ENCODE data around the gene ANK2. TPM values are rescaled to one million over a fixed set of nuclear protein-coding genes. Genes with fewer than 3 reads are reported as not detected.

The ANK2 gene
- total and polyA plus RNA-seq, 7 experiments from 2014 or later: 1.1 to 2.0 TPM; not detected in 5

- DNase-seq (no peak), ATAC-seq (no peak)
- Histone ChIP-seq H3K27me3 (ENCODE audit: control insufficient read depth in 2 of 2, insufficient read depth in 2 of 2, low read length in 2 of 2) (no peaks in the 10 kb centered on the region), H3K4me3 (ENCODE audit: low read length) (no peak overlapping the region), H3K4me1 (ENCODE audit: control insufficient read depth in 2 of 2, insufficient read depth in 2 of 2, low read length in 2 of 2) (no peaks in the 10 kb centered on the region), H3K27ac (ENCODE audit: low read depth, low read length) (no peak overlapping the region), H3K36me3 (ENCODE audit: control insufficient read depth in 2 of 3, insufficient read depth in 3 of 3, low read length in 3 of 3) (no peaks in the 10 kb centered on the region), H3K9me3 (ENCODE audit: control insufficient read depth in 2 of 3, low read length in 3 of 3) (no peaks in the 10 kb centered on the region)
- Mint-ChIP-seq H3K27ac (no peak overlapping the region), H3K36me3 (no peaks in the 10 kb centered on the region), H3K4me3 (no peak overlapping the region), H3K27me3 (peaks cover 0 to 18% (median 3%) of the 10 kb centered on the region in 5 donors), H3K4me1 (no peaks in the 10 kb centered on the region), H3K9me3 (no peaks in the 10 kb centered on the region)
- ChIA-PET CTCF (no interaction called here), POLR2A (no interaction called here)
- intact Hi-C loops (cut with micrococcal nuclease): no loop called here
These were observed 33.9 kb downstream of the ANK2 start for GRCh38 chr4:113083346-113083745.

- Mint-ChIP-seq H3K36me3 (no peaks in the 10 kb centered on the region), H3K27ac (no peak overlapping the region), H3K9me3 (no peaks in the 10 kb centered on the region), H3K4me3 (no peak overlapping the region), H3K27me3 (peaks cover 0 to 11% (median 3%) of the 10 kb centered on the region in 5 donors), H3K4me1 (no peaks in the 10 kb centered on the region)
- Histone ChIP-seq H3K27me3 (ENCODE audit: control insufficient read depth in 2 of 2, insufficient read depth in 2 of 2, low read length in 2 of 2) (no peaks in the 10 kb centered on the region), H3K36me3 (ENCODE audit: control insufficient read depth in 2 of 3, insufficient read depth in 3 of 3, low read length in 3 of 3) (no peaks in the 10 kb centered on the region), H3K4me3 (ENCODE audit: low read length) (no peak overlapping the region), H3K27ac (ENCODE audit: low read depth, low read length) (no peak overlapping the region), H3K9me3 (ENCODE audit: control insufficient read depth in 2 of 3, low read length in 3 of 3) (no peaks in the 10 kb centered on the region), H3K4me1 (ENCODE audit: control insufficient read depth in 2 of 2, insufficient read depth in 2 of 2, low read length in 2 of 2) (no peaks in the 10 kb centered on the region)
- ATAC-seq (no peak), DNase-seq (no peak)
- ChIA-PET CTCF (no interaction called here), POLR2A (no interaction called here)
- intact Hi-C loops (cut with micrococcal nuclease): no loop called here
These were observed 36.8 kb downstream of the ANK2 start for GRCh38 chr4:113086172-113086695.

GRCh38 chr4:113088050-113088449 lies 38.6 kb downstream of the ANK2 start:
- Histone ChIP-seq H3K36me3 (ENCODE audit: control insufficient read depth in 2 of 3, insufficient read depth in 3 of 3, low read length in 3 of 3) (no peaks in the 10 kb centered on the region), H3K4me3 (ENCODE audit: low read length) (no peak overlapping the region), H3K27ac (ENCODE audit: low read depth, low read length) (no peak overlapping the region), H3K27me3 (ENCODE audit: control insufficient read depth in 2 of 2, insufficient read depth in 2 of 2, low read length in 2 of 2) (no peaks in the 10 kb centered on the region), H3K4me1 (ENCODE audit: control insufficient read depth in 2 of 2, insufficient read depth in 2 of 2, low read length in 2 of 2) (no peaks in the 10 kb centered on the region), H3K9me3 (ENCODE audit: control insufficient read depth in 2 of 3, low read length in 3 of 3) (no peaks in the 10 kb centered on the region)
- no peak for ATAC-seq
- no peak for DNase-seq
- POLR2A ChIA-PET: no interaction called here
- H3K27me3 Mint-ChIP-seq: peaks cover 0 to 11% (median 3%) of the 10 kb centered on the region in 5 donors
- no peaks in the 10 kb centered on the region for H3K4me1 Mint-ChIP-seq
- intact Hi-C loops (cut with micrococcal nuclease): no loop called here
- no peaks in the 10 kb centered on the region for H3K36me3 Mint-ChIP-seq
- CTCF ChIA-PET: no interaction called here
- H3K4me3 Mint-ChIP-seq: no peak overlapping the region
- H3K9me3 Mint-ChIP-seq: no peaks in the 10 kb centered on the region
- H3K27ac Mint-ChIP-seq: no peak overlapping the region

GRCh38 chr4:113090954-113091353 lies 41.5 kb downstream of the ANK2 start:
- Mint-ChIP-seq H3K36me3 (no peaks in the 10 kb centered on the region), H3K27ac (no peak overlapping the region), H3K27me3 (peaks cover 0 to 6% (median 5%) of the 10 kb centered on the region in 5 donors), H3K9me3 (no peaks in the 10 kb centered on the region), H3K4me1 (peaks cover 0 to 1% (median 0%) of the 10 kb centered on the region in 7 donors), H3K4me3 (no peak overlapping the region)
- DNase-seq (no peak), ATAC-seq (no peak)
- no peaks in the 10 kb centered on the region for H3K9me3 ChIP-seq (ENCODE audit: control insufficient read depth in 2 of 3, low read length in 3 of 3)
- ChIA-PET CTCF (interaction anchor here (0.6 kb wide), 1 partner anchor 13 kb away, joined by 3 read pairs; no protein-coding TSS in a partner anchor), POLR2A (no interaction called here)
- no peak overlapping the region for H3K27ac ChIP-seq (ENCODE audit: low read depth, low read length)
- no peaks in the 10 kb centered on the region for H3K4me1 ChIP-seq (ENCODE audit: control insufficient read depth in 2 of 2, insufficient read depth in 2 of 2, low read length in 2 of 2)
- intact Hi-C loops (cut with micrococcal nuclease): no loop called here
- H3K4me3 ChIP-seq (ENCODE audit: low read length): no peak overlapping the region
- H3K27me3 ChIP-seq (ENCODE audit: control insufficient read depth in 2 of 2, insufficient read depth in 2 of 2, low read length in 2 of 2): no peaks in the 10 kb centered on the region
- H3K36me3 ChIP-seq (ENCODE audit: control insufficient read depth in 2 of 3, insufficient read depth in 3 of 3, low read length in 3 of 3): no peaks in the 10 kb centered on the region

- H3K4me1 Mint-ChIP-seq: peaks cover 0 to 1% (median 0%) of the 10 kb centered on the region in 7 donors
- Histone ChIP-seq H3K27ac (ENCODE audit: low read depth, low read length) (no peak overlapping the region), H3K4me1 (ENCODE audit: control insufficient read depth in 2 of 2, insufficient read depth in 2 of 2, low read length in 2 of 2) (no peaks in the 10 kb centered on the region), H3K36me3 (ENCODE audit: control insufficient read depth in 2 of 3, insufficient read depth in 3 of 3, low read length in 3 of 3) (no peaks in the 10 kb centered on the region), H3K9me3 (ENCODE audit: control insufficient read depth in 2 of 3, low read length in 3 of 3) (no peaks in the 10 kb centered on the region), H3K27me3 (ENCODE audit: control insufficient read depth in 2 of 2, insufficient read depth in 2 of 2, low read length in 2 of 2) (no peaks in the 10 kb centered on the region), H3K4me3 (ENCODE audit: low read length) (no peak overlapping the region)
- intact Hi-C loops (cut with micrococcal nuclease): no loop called here
- ChIA-PET POLR2A (no interaction called here), CTCF (no interaction called here)
- DNase-seq: no peak
- no peaks in the 10 kb centered on the region for H3K9me3 Mint-ChIP-seq
- H3K36me3 Mint-ChIP-seq: no peaks in the 10 kb centered on the region
- ATAC-seq: no peak
- H3K4me3 Mint-ChIP-seq: no peak overlapping the region
- peaks cover 0 to 11% (median 2%) of the 10 kb centered on the region in 5 donors for H3K27me3 Mint-ChIP-seq
- H3K27ac Mint-ChIP-seq: no peak overlapping the region
These were observed 44.9 kb downstream of the ANK2 start for GRCh38 chr4:113094331-113094730.

GRCh38 chr4:113094802-113095201 lies 45.3 kb downstream of the ANK2 start:
- Mint-ChIP-seq H3K27me3 (peaks cover 0 to 12% (median 5%) of the 10 kb centered on the region in 5 donors), H3K4me1 (peaks cover 0 to 1% (median 0%) of the 10 kb centered on the region in 7 donors), H3K4me3 (no peak overlapping the region), H3K9me3 (no peaks in the 10 kb centered on the region), H3K27ac (no peak overlapping the region), H3K36me3 (no peaks in the 10 kb centered on the region)
- POLR2A ChIA-PET: no interaction called here
- Histone ChIP-seq H3K27ac (ENCODE audit: low read depth, low read length) (no peak overlapping the region), H3K36me3 (ENCODE audit: control insufficient read depth in 2 of 3, insufficient read depth in 3 of 3, low read length in 3 of 3) (no peaks in the 10 kb centered on the region), H3K4me1 (ENCODE audit: control insufficient read depth in 2 of 2, insufficient read depth in 2 of 2, low read length in 2 of 2) (no peaks in the 10 kb centered on the region), H3K27me3 (ENCODE audit: control insufficient read depth in 2 of 2, insufficient read depth in 2 of 2, low read length in 2 of 2) (no peaks in the 10 kb centered on the region), H3K4me3 (ENCODE audit: low read length) (no peak overlapping the region), H3K9me3 (ENCODE audit: control insufficient read depth in 2 of 3, low read length in 3 of 3) (no peaks in the 10 kb centered on the region)
- DNase-seq (no peak), ATAC-seq (no peak)
- CTCF ChIA-PET: no interaction called here
- intact Hi-C loops (cut with micrococcal nuclease): no loop called here

- intact Hi-C loops (cut with micrococcal nuclease): no loop called here
- ChIA-PET POLR2A (no interaction called here), CTCF (no interaction called here)
- no peak overlapping the region for H3K27ac Mint-ChIP-seq
- Histone ChIP-seq H3K36me3 (ENCODE audit: control insufficient read depth in 2 of 3, insufficient read depth in 3 of 3, low read length in 3 of 3) (no peaks in the 10 kb centered on the region), H3K9me3 (ENCODE audit: control insufficient read depth in 2 of 3, low read length in 3 of 3) (no peaks in the 10 kb centered on the region), H3K27me3 (ENCODE audit: control insufficient read depth in 2 of 2, insufficient read depth in 2 of 2, low read length in 2 of 2) (no peaks in the 10 kb centered on the region), H3K27ac (ENCODE audit: low read depth, low read length) (no peak overlapping the region), H3K4me3 (ENCODE audit: low read length) (no peak overlapping the region), H3K4me1 (ENCODE audit: control insufficient read depth in 2 of 2, insufficient read depth in 2 of 2, low read length in 2 of 2) (no peaks in the 10 kb centered on the region)
- H3K36me3 Mint-ChIP-seq: no peaks in the 10 kb centered on the region
- H3K9me3 Mint-ChIP-seq: peaks cover 0 to 1% (median 0%) of the 10 kb centered on the region in 11 donors
- H3K4me1 Mint-ChIP-seq: no peaks in the 10 kb centered on the region
- no peak for ATAC-seq
- DNase-seq: no peak
- H3K4me3 Mint-ChIP-seq: no peak overlapping the region
- peaks cover 0 to 20% (median 11%) of the 10 kb centered on the region in 5 donors for H3K27me3 Mint-ChIP-seq
These were observed 52.2 kb downstream of the ANK2 start for GRCh38 chr4:113101669-113102068.

Data from naive thymus-derived CD4-positive, alpha-beta T cell (primary cell).